MM.1S (cell line): ENCODE measurements around the gene LRRC58.

Experiments
- DNase-seq: peaks from one replicate; pipeline ENCODE4 v3.0.0-alpha.2; 2015
- H2AFZ ChIP-seq: fragments of 300-600 bp; sonication (generic); 2 replicates; pipeline ENCODE4 v1.6.0; 2016; ENCODE audit warnings: antibody characterized with exemption, low read length
- H3F3A ChIP-seq: fragments of 300-600 bp; sonication (generic); 2 replicates; pipeline ENCODE4 v1.6.1; 2016; ENCODE audit warnings: mild to moderate bottlenecking, antibody characterized with exemption, low read length, moderate library complexity, mixed read lengths; ENCODE audit not compliant: insufficient read depth
- H3K27ac ChIP-seq: fragments of 300-600 bp; sonication (generic); 2 replicates; pipeline ENCODE4 v1.5.1; 2016; ENCODE audit warnings: mild to moderate bottlenecking, low read length
- H3K27me3 ChIP-seq: fragments of 300-600 bp; sonication (generic); replicated peaks from 2 replicates; pipeline ENCODE4 v1.6.0; 2016; ENCODE audit warnings: low read length; ENCODE audit not compliant: insufficient read depth
- H3K36me3 ChIP-seq: fragments of 300-600 bp; sonication (generic); replicated peaks from 2 replicates; pipeline ENCODE4 v1.6.1; 2016; ENCODE audit warnings: mild to moderate bottlenecking, low read length, mixed read lengths; ENCODE audit not compliant: insufficient read depth
- H3K4me1 ChIP-seq: fragments of 300-600 bp; sonication (generic); 2 replicates; pipeline ENCODE4 v1.6.1; 2016; ENCODE audit warnings: low read length, mixed read lengths
- H3K4me2 ChIP-seq: fragments of 300-600 bp; sonication (generic); 2 replicates; pipeline ENCODE4 v1.6.0; 2016; ENCODE audit warnings: low read depth, low read length
- H3K4me3 ChIP-seq: fragments of 300-600 bp; sonication (generic); 2 replicates; pipeline ENCODE4 v1.5.1; 2016; ENCODE audit warnings: low read length, mixed read lengths
- H3K79me2 ChIP-seq: fragments of 300-600 bp; sonication (generic); 2 replicates; pipeline ENCODE4 v1.6.1; 2016; ENCODE audit warnings: mixed run types, low read length, mixed read lengths
- H3K9ac ChIP-seq: fragments of 300-600 bp; sonication (generic); 2 replicates; pipeline ENCODE4 v1.6.1; 2016; ENCODE audit warnings: low read length, mixed read lengths
- H3K9me2 ChIP-seq: fragments of 300-600 bp; sonication (generic); replicated peaks from 2 replicates; pipeline ENCODE4 v1.6.1; 2016; ENCODE audit warnings: mild to moderate bottlenecking, low read length, mixed read lengths; ENCODE audit not compliant: insufficient read depth
- H3K9me3 ChIP-seq: fragments of 300-600 bp; sonication (generic); replicated peaks from 2 replicates; pipeline ENCODE4 v1.6.1; 2016; ENCODE audit warnings: mild to moderate bottlenecking, low read length, mixed read lengths; ENCODE audit not compliant: insufficient read depth
- H4K20me1 ChIP-seq: fragments of 300-600 bp; sonication (generic); 2 replicates; pipeline ENCODE4 v1.6.1; 2016; ENCODE audit warnings: mild to moderate bottlenecking, low read length, moderate library complexity, mixed read lengths; ENCODE audit not compliant: insufficient read depth
- CTCF ChIP-seq: fragments of 300-600 bp; sonication (generic); IDR thresholded peaks from 2 replicates; pipeline ENCODE4 v1.5.1; 2016; ENCODE audit warnings: antibody characterized with exemption, low read length, mixed read lengths
- EZH2 ChIP-seq: fragments of 300-600 bp; sonication (generic); optimal IDR thresholded peaks from 2 replicates; pipeline ENCODE3; 2017; ENCODE audit warnings: low read depth, mild to moderate bottlenecking, antibody characterized with exemption, low read length, mixed read lengths
- EZH2phosphoT487 ChIP-seq: fragments of 300-600 bp; sonication (generic); IDR thresholded peaks from 2 replicates; pipeline ENCODE4 v1.6.1; 2018; ENCODE audit warnings: antibody characterized with exemption, low read length

The LRRC58 gene

GRCh38 chr3:120357807-120358206 is 8.7 kb upstream of the LRRC58 start:
- Histone ChIP-seq H3K9me3 (no peaks in the 10 kb centered on the region), H3K4me1 (no peaks in the 10 kb centered on the region), H3K27ac (no peak overlapping the region), H3F3A (no peaks in the 10 kb centered on the region), H4K20me1 (no peaks in the 10 kb centered on the region), H3K4me3 (no peak overlapping the region), H3K79me2 (no peaks in the 10 kb centered on the region), H2AFZ (no peak overlapping the region), H3K27me3 (no peaks in the 10 kb centered on the region), H3K36me3 (no peaks in the 10 kb centered on the region), H3K4me2 (no peak overlapping the region), H3K9me2 (no peaks in the 10 kb centered on the region), H3K9ac (no peak overlapping the region)
- peak; percentile 14; the same call in 1 of the 2 replicates for TF ChIP-seq CTCF
- TF ChIP-seq EZH2: no peak
- peak; percentile 12 for DNase-seq

GRCh38 chr3:120355486-120355885 is 6.3 kb upstream of the LRRC58 start:
- DNase-seq: peak; percentile 29
- peaks cover 7% of the 10 kb centered on the region for H3K4me1 ChIP-seq
- H3K27me3 ChIP-seq: no peaks in the 10 kb centered on the region
- H3K36me3 ChIP-seq: no peaks in the 10 kb centered on the region
- H3K27ac ChIP-seq: no peak overlapping the region
- H3K4me2 ChIP-seq: peak overlapping the region; percentile 9
- no peaks in the 10 kb centered on the region for H3K79me2 ChIP-seq
- H3F3A ChIP-seq: peaks cover 11% of the 10 kb centered on the region
- H3K9me2 ChIP-seq: no peaks in the 10 kb centered on the region
- no peak overlapping the region for H3K4me3 ChIP-seq
- TF ChIP-seq EZH2phosphoT487 (no peak), EZH2 (no peak), CTCF (no peak)
- H3K9me3 ChIP-seq: no peaks in the 10 kb centered on the region
- H2AFZ ChIP-seq: no peak overlapping the region
- no peaks in the 10 kb centered on the region for H4K20me1 ChIP-seq
- H3K9ac ChIP-seq: no peak overlapping the region

GRCh38 chr3:120353463-120353862 is 4.3 kb upstream of the LRRC58 start:
- Histone ChIP-seq H3K36me3 (no peaks in the 10 kb centered on the region), H3K27me3 (no peaks in the 10 kb centered on the region), H2AFZ (no peak overlapping the region), H3K4me2 (no peak overlapping the region), H4K20me1 (no peaks in the 10 kb centered on the region), H3K79me2 (peaks cover 6% of the 10 kb centered on the region), H3K9me2 (no peaks in the 10 kb centered on the region), H3K4me3 (no peak overlapping the region), H3K9me3 (no peaks in the 10 kb centered on the region), H3K27ac (no peak overlapping the region), H3F3A (peaks cover 27% of the 10 kb centered on the region), H3K9ac (no peak overlapping the region), H3K4me1 (peaks cover 7% of the 10 kb centered on the region)
- no peak for DNase-seq
- TF ChIP-seq CTCF (no peak), EZH2phosphoT487 (no peak), EZH2 (no peak)

- no peak for DNase-seq
- no peaks in the 10 kb centered on the region for H4K20me1 ChIP-seq
- no peak overlapping the region for H3K4me2 ChIP-seq
- H3K36me3 ChIP-seq: no peaks in the 10 kb centered on the region
- H3K9me3 ChIP-seq: no peaks in the 10 kb centered on the region
- no peaks in the 10 kb centered on the region for H3K9me2 ChIP-seq
- peaks cover 19% of the 10 kb centered on the region for H3K79me2 ChIP-seq
- no peak overlapping the region for H3K4me3 ChIP-seq
- H2AFZ ChIP-seq: no peak overlapping the region
- no peaks in the 10 kb centered on the region for H3K27me3 ChIP-seq
- no peak overlapping the region for H3K27ac ChIP-seq
- H3F3A ChIP-seq: peaks cover 31% of the 10 kb centered on the region
- peaks cover 12% of the 10 kb centered on the region for H3K4me1 ChIP-seq
- TF ChIP-seq EZH2phosphoT487: no peak
- TF ChIP-seq CTCF: no peak
- TF ChIP-seq EZH2: no peak
- H3K9ac ChIP-seq: no peak overlapping the region
Observed at GRCh38 chr3:120352017-120352416, 2.9 kb upstream of the LRRC58 start.
